HL-60 (cell line): ENCODE measurements around the gene LIM2.

Source experiments
- DNase-seq, 2 experiments: peaks; one replicate each; pipeline ENCODE4 v3.0.0-alpha.2; 2010 to 2020; ENCODE audit warnings: low read depth in 1 of 2, low spot score in 1 of 2
- H3K27ac ChIP-seq: fragments of 250-450 bp; sonication (Bioruptor Pico); replicated peaks from 2 replicates; pipeline ENCODE4 v1.5.1; 2020; ENCODE audit warnings: mild to moderate bottlenecking, moderate library complexity
- H3K27me3 ChIP-seq: fragments of 250-450 bp; sonication (Bioruptor Pico); 2 replicates; pipeline ENCODE4 v1.5.1; 2021; ENCODE audit warnings: mild to moderate bottlenecking, moderate library complexity; ENCODE audit not compliant: insufficient read depth, poor library complexity, severe bottlenecking
- H3K4me3 ChIP-seq: replicated peaks from 2 replicates; pipeline ENCODE4 v1.5.1; 2011; ENCODE audit warnings: mild to moderate bottlenecking, control low read depth, low read length; ENCODE audit not compliant: insufficient read depth
- CTCF ChIP-seq: IDR thresholded peaks from one replicate; pipeline ENCODE4 v1.5.1; 2011; ENCODE audit warnings: low read length, control low read depth, inconsistent platforms; ENCODE audit not compliant: insufficient read depth
- GABPA ChIP-seq: IDR thresholded peaks from 2 replicates; pipeline ENCODE4 v1.6.1; 2012; ENCODE audit warnings: low read depth
- POLR2AphosphoS5 ChIP-seq: IDR thresholded peaks from 2 replicates; pipeline ENCODE4 v1.6.1; 2012; ENCODE audit warnings: low read depth
- REST ChIP-seq: IDR thresholded peaks from 2 replicates; pipeline ENCODE4 v1.6.1; 2012; ENCODE audit warnings: low read depth; ENCODE audit not compliant: insufficient replicate concordance
- SPI1 ChIP-seq: IDR thresholded peaks from 2 replicates; pipeline ENCODE4 v1.6.1; 2012; ENCODE audit warnings: low read depth, mild to moderate bottlenecking, borderline replicate concordance

Gene LIM2

GRCh38 chr19:51337141-51337860 lies 50.5 kb downstream of the LIM2 start:
- no peak overlapping the region for H3K4me3 ChIP-seq
- no peak for TF ChIP-seq GABPA
- TF ChIP-seq POLR2AphosphoS5: no peak
- TF ChIP-seq REST: no peak
- no peak for TF ChIP-seq SPI1
- no peak for TF ChIP-seq CTCF
- no peak for DNase-seq
- H3K27ac ChIP-seq: no peak overlapping the region
- H3K27me3 ChIP-seq: no peaks in the 10 kb centered on the region

GRCh38 chr19:51333836-51334460 lies 53.8 kb downstream of the LIM2 start:
- no peak for TF ChIP-seq GABPA
- TF ChIP-seq POLR2AphosphoS5: no peak
- TF ChIP-seq REST: no peak
- no peak for TF ChIP-seq SPI1
- TF ChIP-seq CTCF: no peak
- Histone ChIP-seq H3K27me3 (no peaks in the 10 kb centered on the region), H3K4me3 (no peak overlapping the region), H3K27ac (no peak overlapping the region)
- no peak for DNase-seq

- TF ChIP-seq SPI1: no peak
- Histone ChIP-seq H3K27ac (no peak overlapping the region), H3K4me3 (no peak overlapping the region), H3K27me3 (peaks cover 8% of the 10 kb centered on the region)
- no peak for DNase-seq
Observed at GRCh38 chr19:51331716-51332115, 56.1 kb downstream of the LIM2 start.

GRCh38 chr19:51331193-51331592 lies 56.6 kb downstream of the LIM2 start:
- no peak for DNase-seq
- Histone ChIP-seq H3K27ac (no peak overlapping the region), H3K27me3 (peaks cover 8% of the 10 kb centered on the region), H3K4me3 (no peak overlapping the region)
- TF ChIP-seq POLR2AphosphoS5 (no peak), SPI1 (no peak), CTCF (no peak), REST (no peak), GABPA (no peak)
